Panc1 (cell line): ENCODE results near the gene RCSD1. TPM values are rescaled to one million over a fixed set of nuclear protein-coding genes. Genes with fewer than 3 reads are reported as not detected.

ENCODE experiments used
- ATAC-seq: fragments of 200-7000 bp; cut with Tn5 transposase; 2 replicates; pipeline ENCODE4 v1.9.1; 2020; ENCODE audit warnings: mild to moderate bottlenecking, moderate library complexity
- BruUV-seq: library from RNA; stranded (reverse); fragments of 400-500 nt; replicated peaks from 2 replicates; lab custom pipeline; 2021; lab: Mats Ljungman, UMichigan
- CTCF ChIA-PET: fragments of 300-600 bp; sonication (Branson Sonifier 250); formaldehyde crosslinking; loops from one replicate; lab custom pipeline; 2022; ENCODE audit warnings: antibody characterized with exemption; lab: Charles Lee
- POLR2A ChIA-PET: fragments of 300-600 bp; sonication (Branson Sonifier 250); formaldehyde crosslinking; loops from one replicate; lab custom pipeline; 2022; ENCODE audit warnings: antibody characterized with exemption; lab: Charles Lee
- DNase-seq: peaks from one replicate; pipeline ENCODE4 v3.0.0-alpha.2; 2010; ENCODE audit warnings: low read depth, low spot score
- H3K27ac ChIP-seq: 2 replicates; pipeline ENCODE4 v1.5.1; 2011; ENCODE audit warnings: mild to moderate bottlenecking, low read length, inconsistent platforms
- H3K27me3 ChIP-seq: fragments of 200-500 bp; sonication (Bioruptor generic); 2 replicates; pipeline ENCODE4 v1.6.0; 2014; ENCODE audit warnings: low read length, inconsistent platforms; ENCODE audit not compliant: control insufficient read depth, insufficient read depth
- H3K36me3 ChIP-seq: fragments of 200-500 bp; sonication (Bioruptor generic); 2 replicates; pipeline ENCODE4 v1.5.1; 2014; ENCODE audit warnings: inconsistent platforms, mild to moderate bottlenecking, low read length, moderate library complexity; ENCODE audit not compliant: control insufficient read depth, insufficient read depth
- H3K4me1 ChIP-seq: 2 replicates; pipeline ENCODE4 v1.5.1; 2011; ENCODE audit warnings: inconsistent platforms, mild to moderate bottlenecking, low read length, moderate library complexity; ENCODE audit not compliant: control insufficient read depth, insufficient read depth
- H3K4me3 ChIP-seq, 2 experiments: 2 replicates each; pipeline ENCODE4 v1.5.1; 2011 to 2012; ENCODE audit warnings: low read depth in 2 of 2, low read length in 2 of 2, mild to moderate bottlenecking in 2 of 2, inconsistent platforms in 1 of 2, moderate library complexity in 1 of 2
- H3K9me3 ChIP-seq: fragments of 200-500 bp; sonication (Bioruptor generic); 2 replicates; pipeline ENCODE4 v1.5.1; 2014; ENCODE audit warnings: low read depth, mild to moderate bottlenecking, inconsistent platforms, low read length, moderate library complexity; ENCODE audit not compliant: control insufficient read depth, insufficient read depth
- POLR2AphosphoS5 ChIP-seq: IDR thresholded peaks from 2 replicates; pipeline ENCODE4 v1.6.1; 2012; ENCODE audit warnings: mild to moderate bottlenecking, low read depth, low read length, moderate library complexity
- REST ChIP-seq, 2 experiments: IDR thresholded peaks; 2 replicates each; pipeline ENCODE4 v1.6.1; 2011 to 2012; ENCODE audit warnings: low read depth in 2 of 2, control low read depth in 1 of 2, low read length in 1 of 2, mild to moderate bottlenecking in 1 of 2, moderate library complexity in 1 of 2; ENCODE audit not compliant: insufficient read depth in 1 of 2
- SIN3A ChIP-seq: IDR thresholded peaks from 2 replicates; pipeline ENCODE4 v1.6.1; 2012; ENCODE audit warnings: low read depth, mild to moderate bottlenecking, low read length, moderate library complexity, borderline replicate concordance; ENCODE audit not compliant: insufficient read depth
- TCF7L2 ChIP-seq: IDR thresholded peaks from 2 replicates; pipeline ENCODE4 v1.6.1; 2011; ENCODE audit warnings: mild to moderate bottlenecking, low read depth, low read length, inconsistent platforms
- in situ Hi-C: cut with HindIII; loops from 2 replicates; pipeline ENCODE4 v1.10.0; 2016; ENCODE audit warnings: low sequenced_read_pairs, low pct_unique_long_range_greater_than_20kb
- intact Hi-C: fragments of 100-400 bp; cut with micrococcal nuclease; formaldehyde crosslinking; loops from one replicate; pipeline ENCODE4 v1.10.0; 2022; ENCODE audit not compliant: unreplicated experiment
- total RNA-seq: library from RNA; stranded (reverse); gene quantifications from one replicate; pipeline ENCODE4 v1.2.1, GENCODE V29; 2021; ENCODE audit not compliant: unreplicated experiment
- TF ChIP-seq, protein P1 (sequence below): fragments of 450-650 bp; IDR thresholded peaks from 2 replicates; pipeline ENCODE4 v1.5.1; 2017; ENCODE audit warnings: mild to moderate bottlenecking

RCSD1 gene
- total RNA-seq, 1 experiment from 2014 or later, result 1.4 TPM

DNA sequence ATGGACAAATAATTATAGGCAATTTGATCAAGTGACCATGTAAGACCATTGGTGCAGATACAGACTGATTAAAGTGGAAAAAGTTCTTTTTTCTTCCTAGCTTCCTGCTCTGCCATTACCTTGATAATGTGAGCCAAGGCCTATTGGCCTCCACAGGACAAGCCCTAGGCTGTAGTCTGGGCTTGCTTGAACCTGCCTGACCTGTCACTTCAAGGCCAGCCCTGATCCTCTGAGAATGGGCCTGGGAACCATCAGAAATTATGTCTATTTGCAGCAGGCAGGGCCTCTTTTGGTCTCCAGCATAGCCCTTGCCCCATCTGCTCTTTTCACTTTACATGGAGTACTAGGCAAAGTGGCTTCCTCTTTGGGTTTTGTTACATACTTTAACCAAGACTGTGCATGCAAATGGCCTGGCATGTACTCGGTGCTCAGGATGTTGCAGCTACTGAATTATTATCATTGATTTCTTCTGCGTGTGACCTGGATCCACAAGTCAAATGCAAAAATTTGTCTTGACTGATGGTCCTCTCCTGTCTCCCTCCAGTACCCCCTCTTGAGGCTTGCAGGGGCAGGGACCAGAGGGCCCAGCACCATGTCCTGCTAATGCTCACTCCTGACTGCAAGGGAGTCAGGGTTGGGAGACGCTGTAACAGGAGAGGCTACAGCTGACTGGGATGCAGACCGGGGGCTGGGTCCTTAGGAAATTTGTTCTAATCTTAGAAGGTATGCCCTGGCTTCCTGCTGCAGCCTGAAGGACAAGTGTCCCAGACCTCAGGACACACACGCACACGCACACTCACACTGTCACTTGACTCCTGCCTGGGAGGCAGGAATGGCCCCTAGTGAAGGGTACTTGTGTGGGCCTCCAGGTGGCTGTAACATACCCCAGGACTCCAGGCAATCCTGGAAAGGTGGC lies 39.4 kb downstream of the RCSD1 start:
- CTCF ChIA-PET, result no interaction called here
- DNase-seq, result no peak

GRCh38 chr1:167670563-167670962 lies 40.5 kb downstream of the RCSD1 start:
- no TSS peak for BruUV-seq
- ATAC-seq (no peak), DNase-seq (no peak)
- no peak for TF ChIP-seq SIN3A
- TF ChIP-seq REST (IDR thresholded peaks at IDR 0.05; ENCODE audit: insufficient read depth in 1 of 2, low read depth in 2 of 2, low read length in 1 of 2), result no peak
- no peak for TF ChIP-seq TCF7L2
- TF ChIP-seq, protein P1, sequence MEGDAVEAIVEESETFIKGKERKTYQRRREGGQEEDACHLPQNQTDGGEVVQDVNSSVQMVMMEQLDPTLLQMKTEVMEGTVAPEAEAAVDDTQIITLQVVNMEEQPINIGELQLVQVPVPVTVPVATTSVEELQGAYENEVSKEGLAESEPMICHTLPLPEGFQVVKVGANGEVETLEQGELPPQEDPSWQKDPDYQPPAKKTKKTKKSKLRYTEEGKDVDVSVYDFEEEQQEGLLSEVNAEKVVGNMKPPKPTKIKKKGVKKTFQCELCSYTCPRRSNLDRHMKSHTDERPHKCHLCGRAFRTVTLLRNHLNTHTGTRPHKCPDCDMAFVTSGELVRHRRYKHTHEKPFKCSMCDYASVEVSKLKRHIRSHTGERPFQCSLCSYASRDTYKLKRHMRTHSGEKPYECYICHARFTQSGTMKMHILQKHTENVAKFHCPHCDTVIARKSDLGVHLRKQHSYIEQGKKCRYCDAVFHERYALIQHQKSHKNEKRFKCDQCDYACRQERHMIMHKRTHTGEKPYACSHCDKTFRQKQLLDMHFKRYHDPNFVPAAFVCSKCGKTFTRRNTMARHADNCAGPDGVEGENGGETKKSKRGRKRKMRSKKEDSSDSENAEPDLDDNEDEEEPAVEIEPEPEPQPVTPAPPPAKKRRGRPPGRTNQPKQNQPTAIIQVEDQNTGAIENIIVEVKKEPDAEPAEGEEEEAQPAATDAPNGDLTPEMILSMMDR, result no peak
- TF ChIP-seq POLR2AphosphoS5, result no peak
- Histone ChIP-seq H3K4me1 (no peaks in the 10 kb centered on the region), H3K4me3 (no peak overlapping the region), H3K9me3 (no peaks in the 10 kb centered on the region), H3K36me3 (no peaks in the 10 kb centered on the region), H3K27me3 (no peaks in the 10 kb centered on the region), H3K27ac (no peak overlapping the region)
- intact Hi-C loops, result no loop called here
- POLR2A ChIA-PET, result interaction anchor here (0.6 kb wide), 1 partner anchor 78 kb away, joined by 3 read pairs; no protein-coding TSS in a partner anchor
- CTCF ChIA-PET, result no interaction called here
- in situ Hi-C loops, result no loop called here

More for the DNA sequence above, 39.4 kb downstream of the RCSD1 start:
- no peaks in the 10 kb centered on the region for H3K4me1 ChIP-seq
- TF ChIP-seq TCF7L2 (no peak), SIN3A (no peak)
- TF ChIP-seq, protein P1, result no peak
- BruUV-seq, result no TSS peak
- ATAC-seq, result no peak
- no peaks in the 10 kb centered on the region for H3K9me3 ChIP-seq
- no peaks in the 10 kb centered on the region for H3K27me3 ChIP-seq
- H3K27ac ChIP-seq, result no peak overlapping the region
- POLR2A ChIA-PET, result interaction anchor here (0.6 kb wide), 1 partner anchor 244 kb away, joined by 3 read pairs; no protein-coding TSS in a partner anchor
- no peak overlapping the region for H3K4me3 ChIP-seq
- no peaks in the 10 kb centered on the region for H3K36me3 ChIP-seq
- in situ Hi-C loops (no loop called here), intact Hi-C loops (no loop called here)
